MM.1S (cell line): Measurements from ENCODE around the gene ZKSCAN4.

Experiments used
- EZH2phosphoT487 ChIP-seq: fragments of 300-600 bp; sonication (generic); IDR thresholded peaks from 2 replicates; pipeline ENCODE4 v1.6.1; 2018; ENCODE audit warnings: antibody characterized with exemption, low read length
- TF ChIP-seq, protein P1 (sequence below): fragments of 300-600 bp; sonication (generic); IDR thresholded peaks from 2 replicates; pipeline ENCODE4 v1.5.1; 2016; ENCODE audit warnings: antibody characterized with exemption, low read length, mixed read lengths

DNA sequence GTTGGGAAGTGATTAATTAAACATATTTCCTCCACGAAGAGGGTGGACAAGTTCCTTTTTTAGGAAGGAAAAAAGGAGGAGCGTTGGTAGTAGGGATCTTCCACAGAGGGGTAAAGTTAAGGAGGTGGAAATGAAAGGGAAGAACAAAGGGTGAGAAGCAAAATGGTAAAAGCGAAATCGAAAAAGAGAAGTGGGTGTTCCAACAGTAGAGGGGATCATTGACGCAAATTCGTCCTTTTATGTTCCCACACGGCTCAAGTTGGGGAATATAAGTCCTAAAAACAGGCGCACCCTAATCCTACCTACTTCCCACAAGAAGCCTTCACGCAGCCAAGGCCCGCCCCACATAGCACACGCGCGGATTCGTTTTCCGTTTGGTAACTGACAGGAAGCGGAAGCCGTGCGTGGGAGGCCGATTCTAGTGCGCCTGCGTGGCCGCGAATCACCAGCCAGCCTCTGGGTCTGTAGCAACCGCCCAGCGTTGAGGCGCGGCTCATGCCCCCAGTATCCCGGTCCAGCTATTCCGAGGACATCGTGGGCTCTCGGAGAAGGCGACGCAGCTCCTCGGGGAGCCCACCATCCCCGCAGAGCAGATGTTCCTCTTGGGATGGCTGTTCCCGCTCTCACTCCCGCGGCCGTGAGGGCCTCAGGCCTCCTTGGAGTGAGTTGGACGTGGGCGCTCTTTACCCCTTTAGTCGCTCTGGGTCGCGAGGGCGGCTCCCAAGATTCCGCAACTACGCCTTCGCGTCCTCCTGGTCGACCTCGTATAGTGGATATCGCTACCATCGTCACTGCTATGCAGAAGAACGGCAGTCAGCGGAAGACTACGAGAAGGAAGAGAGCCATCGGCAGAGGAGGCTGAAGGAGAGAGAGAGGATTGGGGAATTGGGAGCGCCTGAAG lies 7.1 kb upstream of the ZKSCAN4 start, which contains the start of gene NKAPL:
- TF ChIP-seq, protein P1, sequence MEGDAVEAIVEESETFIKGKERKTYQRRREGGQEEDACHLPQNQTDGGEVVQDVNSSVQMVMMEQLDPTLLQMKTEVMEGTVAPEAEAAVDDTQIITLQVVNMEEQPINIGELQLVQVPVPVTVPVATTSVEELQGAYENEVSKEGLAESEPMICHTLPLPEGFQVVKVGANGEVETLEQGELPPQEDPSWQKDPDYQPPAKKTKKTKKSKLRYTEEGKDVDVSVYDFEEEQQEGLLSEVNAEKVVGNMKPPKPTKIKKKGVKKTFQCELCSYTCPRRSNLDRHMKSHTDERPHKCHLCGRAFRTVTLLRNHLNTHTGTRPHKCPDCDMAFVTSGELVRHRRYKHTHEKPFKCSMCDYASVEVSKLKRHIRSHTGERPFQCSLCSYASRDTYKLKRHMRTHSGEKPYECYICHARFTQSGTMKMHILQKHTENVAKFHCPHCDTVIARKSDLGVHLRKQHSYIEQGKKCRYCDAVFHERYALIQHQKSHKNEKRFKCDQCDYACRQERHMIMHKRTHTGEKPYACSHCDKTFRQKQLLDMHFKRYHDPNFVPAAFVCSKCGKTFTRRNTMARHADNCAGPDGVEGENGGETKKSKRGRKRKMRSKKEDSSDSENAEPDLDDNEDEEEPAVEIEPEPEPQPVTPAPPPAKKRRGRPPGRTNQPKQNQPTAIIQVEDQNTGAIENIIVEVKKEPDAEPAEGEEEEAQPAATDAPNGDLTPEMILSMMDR = no peak
- no peak for TF ChIP-seq EZH2phosphoT487
